ENCODE data around the gene PDE2A. TPM values are rescaled to one million over a fixed set of nuclear protein-coding genes. Genes with fewer than 3 reads are reported as not detected.

Gene PDE2A
- polyA plus RNA-seq, 3 donors: 0.18 to 1.7 (median 0.53) TPM

GRCh38 chr11:72706579-72706978 lies 32.4 kb upstream of the PDE2A start:
- H3K4me1 ChIP-seq (ENCODE audit: control insufficient read depth in 1 of 2, insufficient read depth in 2 of 2, low read length in 2 of 2): no peaks in the 10 kb centered on the region
- no peaks in the 10 kb centered on the region for H3K9me3 Mint-ChIP-seq
- peaks cover 0 to 2% (median 2%) of the 10 kb centered on the region in 3 donors for H3K27me3 Mint-ChIP-seq (ENCODE audit: low read depth in 3 of 3)
- peaks cover 100% of the 10 kb centered on the region for H4K20me1 ChIP-seq (ENCODE audit: insufficient read depth, low read length)
- H3K27ac ChIP-seq (ENCODE audit: low read depth in 1 of 2, low read length in 2 of 2): peak overlapping the region in 1 of 2 donors; percentile 6
- no peak overlapping the region for H3K4me3 ChIP-seq (replicated peaks in 1 of 3; ENCODE audit: low read depth in 2 of 3, low read length in 3 of 3)
- H3K36me3 Mint-ChIP-seq: peaks cover 91 to 100% of the 10 kb centered on the region in 2 donors
- no peaks in the 10 kb centered on the region for H3K27me3 ChIP-seq (ENCODE audit: control insufficient read depth in 2 of 2, insufficient read depth in 2 of 2, low read length in 2 of 2)
- no peaks in the 10 kb centered on the region for H3K9me3 ChIP-seq (replicated peaks in 1 of 2; ENCODE audit: control insufficient read depth in 1 of 2, insufficient read depth in 1 of 2, low read length in 2 of 2)
- peaks cover 100% of the 10 kb centered on the region in 2 donors for H3K36me3 ChIP-seq (replicated peaks in 1 of 2; ENCODE audit: control insufficient read depth in 1 of 2, insufficient read depth in 2 of 2, low read length in 2 of 2)
- no peak overlapping the region for H3K4me2 ChIP-seq (replicated peaks; ENCODE audit: extremely low read depth, low read length, poor library complexity, severe bottlenecking)
- peak overlapping the region in 5 of 7 donors; percentile 15 to 87 (median 73) for H3K27ac Mint-ChIP-seq
- H3K4me3 Mint-ChIP-seq: no peak overlapping the region
- peaks cover 91% of the 10 kb centered on the region for H3K79me2 ChIP-seq (ENCODE audit: insufficient read depth, low read length)
- TF ChIP-seq CTCF (IDR thresholded peaks at IDR 0.05): no peak
- no peak for DNase-seq
- H3K4me1 Mint-ChIP-seq: peaks cover 4% of the 10 kb centered on the region
- intact Hi-C loops (cut with micrococcal nuclease): no loop called here
- no peak overlapping the region for H3K9ac ChIP-seq (ENCODE audit: insufficient read depth, low read length, poor library complexity, severe bottlenecking)
- H2AFZ ChIP-seq (ENCODE audit: insufficient read depth, low read depth, low read length, poor library complexity, severe bottlenecking): no peak overlapping the region
- WGBS (ENCODE audit: insufficient coverage): 95% methylated on average over 5 of the region's 5 CpGs

DNA sequence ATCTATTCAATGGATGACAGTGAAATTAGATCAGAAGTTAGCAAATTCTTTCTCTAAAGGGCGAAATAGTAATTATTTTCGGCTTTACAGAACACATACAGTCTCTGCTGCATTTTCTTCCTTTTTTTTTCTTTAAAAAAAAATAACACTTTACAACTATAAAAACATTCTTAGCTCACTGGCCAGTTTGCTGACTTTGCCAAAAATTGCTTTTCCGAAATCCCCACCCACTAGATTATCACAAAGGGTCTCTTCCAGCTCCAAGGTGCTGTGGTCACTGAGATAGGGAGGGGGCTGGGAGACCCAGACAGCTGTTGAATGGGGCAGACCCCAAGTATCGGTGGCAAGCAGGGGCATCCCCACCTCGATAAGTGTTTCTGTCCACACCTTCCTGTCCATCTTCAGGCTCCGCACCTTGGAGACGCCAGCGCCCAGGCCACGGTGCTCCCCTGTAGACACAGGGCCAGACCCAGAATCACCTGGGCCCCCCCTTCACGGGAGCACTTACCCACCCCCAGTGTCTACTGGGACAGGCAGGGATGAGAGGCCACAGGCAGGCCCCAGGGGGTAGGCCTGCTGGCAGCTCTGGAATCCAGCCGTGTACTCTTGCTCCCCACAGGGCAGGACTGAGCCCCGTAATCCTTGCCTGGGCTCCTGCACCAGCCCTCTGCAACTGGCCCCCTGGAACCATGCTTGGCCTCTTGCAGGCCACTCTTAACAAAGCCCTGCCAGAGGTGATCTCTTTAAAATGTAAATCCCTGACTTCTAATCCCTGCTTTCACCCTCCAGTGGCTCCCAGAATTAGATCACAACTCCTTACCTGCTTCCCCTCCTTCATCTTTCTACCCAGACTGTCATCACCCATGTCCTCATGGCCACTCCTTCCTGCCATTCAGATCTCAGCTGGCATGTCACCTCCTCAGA lies 31.5 kb upstream of the PDE2A start:
- no peak for DNase-seq
- H4K20me1 ChIP-seq (ENCODE audit: insufficient read depth, low read length): peaks cover 100% of the 10 kb centered on the region
- no peak overlapping the region for H3K4me2 ChIP-seq (replicated peaks; ENCODE audit: extremely low read depth, low read length, poor library complexity, severe bottlenecking)
- H3K9me3 ChIP-seq (replicated peaks in 1 of 2; ENCODE audit: control insufficient read depth in 1 of 2, insufficient read depth in 1 of 2, low read length in 2 of 2): no peaks in the 10 kb centered on the region
- H3K27ac ChIP-seq (ENCODE audit: low read depth in 1 of 2, low read length in 2 of 2): peak overlapping the region in 1 of 2 donors; percentile 24
- TF ChIP-seq CTCF (IDR thresholded peaks at IDR 0.05): no peak
- peak overlapping the region in 5 of 7 donors; percentile 43 to 87 (median 46) for H3K27ac Mint-ChIP-seq
- WGBS (ENCODE audit: insufficient coverage): 96% methylated on average over 8 of the region's 12 CpGs
- peaks cover 0 to 2% (median 2%) of the 10 kb centered on the region in 3 donors for H3K27me3 Mint-ChIP-seq (ENCODE audit: low read depth in 3 of 3)
- H3K36me3 Mint-ChIP-seq: peaks cover 91 to 100% of the 10 kb centered on the region in 2 donors
- intact Hi-C loops (cut with micrococcal nuclease): no loop called here
- H3K36me3 ChIP-seq (replicated peaks in 1 of 2; ENCODE audit: control insufficient read depth in 1 of 2, insufficient read depth in 2 of 2, low read length in 2 of 2): peaks cover 100% of the 10 kb centered on the region in 2 donors
- H3K4me3 Mint-ChIP-seq: no peak overlapping the region
- peaks cover 86% of the 10 kb centered on the region for H3K79me2 ChIP-seq (ENCODE audit: insufficient read depth, low read length)
- no peaks in the 10 kb centered on the region for H3K4me1 ChIP-seq (ENCODE audit: control insufficient read depth in 1 of 2, insufficient read depth in 2 of 2, low read length in 2 of 2)
- no peaks in the 10 kb centered on the region for H3K9me3 Mint-ChIP-seq
- no peak overlapping the region for H3K9ac ChIP-seq (ENCODE audit: insufficient read depth, low read length, poor library complexity, severe bottlenecking)
- H3K4me3 ChIP-seq (replicated peaks in 1 of 3; ENCODE audit: low read depth in 2 of 3, low read length in 3 of 3): no peak overlapping the region
- H3K27me3 ChIP-seq (ENCODE audit: control insufficient read depth in 2 of 2, insufficient read depth in 2 of 2, low read length in 2 of 2): no peaks in the 10 kb centered on the region
- peaks cover 4% of the 10 kb centered on the region for H3K4me1 Mint-ChIP-seq
- H2AFZ ChIP-seq (ENCODE audit: insufficient read depth, low read depth, low read length, poor library complexity, severe bottlenecking): no peak overlapping the region
